HG03469 (cell line): ENCODE measurements around the gene RPN2.

Experiments
- ATAC-seq: cut with Tn5 transposase; IDR thresholded peaks from one replicate; pipeline ENCODE4 v1.9.1; 2021; ENCODE audit warnings: mild to moderate bottlenecking, moderate library complexity, moderate number of reproducible peaks; ENCODE audit not compliant: unreplicated experiment

The RPN2 gene

GRCh38 chr20:37209193-37209592, 30.1 kb downstream of the RPN2 start:
- no peak for ATAC-seq

GRCh38 chr20:37209661-37210314, 30.7 kb downstream of the RPN2 start:
- ATAC-seq = no peak

GRCh38 chr20:37218441-37218840, 39.3 kb downstream of the RPN2 start:
- no peak for ATAC-seq

GRCh38 chr20:37218976-37219375, 39.8 kb downstream of the RPN2 start:
- ATAC-seq = no peak

- no peak for ATAC-seq
Measured at GRCh38 chr20:37219751-37220668, 40.9 kb downstream of the RPN2 start.

GRCh38 chr20:37220731-37221130, 41.6 kb downstream of the RPN2 start:
- no peak for ATAC-seq

- ATAC-seq = no peak
Measured at GRCh38 chr20:37222086-37222485, 43.0 kb downstream of the RPN2 start.

- ATAC-seq = no peak
Measured at GRCh38 chr20:37223053-37223452, 43.9 kb downstream of the RPN2 start.

- ATAC-seq = no peak
Measured at GRCh38 chr20:37225146-37225545, 46.0 kb downstream of the RPN2 start.

GRCh38 chr20:37226889-37227288, 47.8 kb downstream of the RPN2 start:
- ATAC-seq = no peak

- no peak for ATAC-seq
Measured at GRCh38 chr20:37228082-37228481, 49.0 kb downstream of the RPN2 start.

- ATAC-seq = no peak
Measured at GRCh38 chr20:37228656-37229055, 49.5 kb downstream of the RPN2 start.

GRCh38 chr20:37229357-37229756, 50.2 kb downstream of the RPN2 start:
- ATAC-seq = no peak

GRCh38 chr20:37230200-37230599, 51.1 kb downstream of the RPN2 start:
- no peak for ATAC-seq

GRCh38 chr20:37231947-37232630, 53.0 kb downstream of the RPN2 start:
- no peak for ATAC-seq

GRCh38 chr20:37233548-37234253, 54.6 kb downstream of the RPN2 start:
- no peak for ATAC-seq

- no peak for ATAC-seq
Measured at GRCh38 chr20:37234254-37234581, 55.1 kb downstream of the RPN2 start.

GRCh38 chr20:37235065-37235464, 55.9 kb downstream of the RPN2 start:
- ATAC-seq = no peak

- no peak for ATAC-seq
Measured at GRCh38 chr20:37236462-37236861, 57.3 kb downstream of the RPN2 start.

- ATAC-seq = no peak
Measured at GRCh38 chr20:37237656-37238055, 58.5 kb downstream of the RPN2 start.

- no peak for ATAC-seq
Measured at GRCh38 chr20:37238426-37238825, 59.3 kb downstream of the RPN2 start.
